ENCODE measurements around the gene NMT2. TPM values are rescaled to one million over a fixed set of nuclear protein-coding genes. Genes with fewer than 3 reads are reported as not detected.

Gene NMT2
- total RNA-seq, 1 donor from 2014 or later, result 12.4 TPM

DNA sequence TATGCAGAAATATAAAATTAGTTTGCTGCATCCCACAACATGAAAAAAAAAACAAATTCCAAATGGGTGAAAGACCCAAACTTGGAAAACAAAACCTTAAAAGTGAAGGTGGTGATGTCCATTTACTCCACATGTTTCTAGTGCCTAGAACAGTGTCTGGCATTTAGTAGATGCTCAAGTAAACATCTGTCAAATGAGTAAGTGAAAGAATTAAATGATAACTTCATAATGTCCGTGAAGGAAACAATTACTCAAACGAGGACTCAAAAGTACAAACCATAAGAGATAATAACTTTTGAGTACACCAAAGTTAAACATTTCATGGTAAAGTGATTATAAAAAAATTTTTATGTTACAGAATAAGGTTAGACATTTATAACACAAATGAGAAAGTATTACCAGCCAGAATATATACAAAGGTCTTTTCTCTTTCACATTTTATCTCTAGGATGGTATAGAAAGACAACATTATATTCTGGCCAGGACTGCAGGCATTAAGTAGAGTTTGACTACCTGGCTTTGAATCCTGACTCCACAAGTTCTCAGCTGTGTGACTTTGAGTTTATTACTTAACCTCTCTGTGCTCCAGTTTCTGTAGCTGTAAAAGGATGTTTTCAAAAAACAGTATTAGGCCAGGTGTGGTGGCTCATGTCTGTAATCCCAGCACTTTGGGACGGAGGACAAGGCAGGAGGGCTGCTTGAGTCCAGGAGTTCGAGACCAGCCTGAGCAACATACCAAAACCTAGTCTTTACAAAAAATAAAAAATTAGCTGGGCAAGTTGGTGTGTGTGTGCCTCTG lies 20.7 kb downstream of the NMT2 start:
- DNase-seq, result no peak
- H3K9me3 ChIP-seq (replicated peaks), result no peaks in the 10 kb centered on the region
- H3K4me1 ChIP-seq, result peaks cover 33% of the 10 kb centered on the region
- H3K27ac ChIP-seq (replicated peaks), result no peak overlapping the region
- TF ChIP-seq, protein P1, sequence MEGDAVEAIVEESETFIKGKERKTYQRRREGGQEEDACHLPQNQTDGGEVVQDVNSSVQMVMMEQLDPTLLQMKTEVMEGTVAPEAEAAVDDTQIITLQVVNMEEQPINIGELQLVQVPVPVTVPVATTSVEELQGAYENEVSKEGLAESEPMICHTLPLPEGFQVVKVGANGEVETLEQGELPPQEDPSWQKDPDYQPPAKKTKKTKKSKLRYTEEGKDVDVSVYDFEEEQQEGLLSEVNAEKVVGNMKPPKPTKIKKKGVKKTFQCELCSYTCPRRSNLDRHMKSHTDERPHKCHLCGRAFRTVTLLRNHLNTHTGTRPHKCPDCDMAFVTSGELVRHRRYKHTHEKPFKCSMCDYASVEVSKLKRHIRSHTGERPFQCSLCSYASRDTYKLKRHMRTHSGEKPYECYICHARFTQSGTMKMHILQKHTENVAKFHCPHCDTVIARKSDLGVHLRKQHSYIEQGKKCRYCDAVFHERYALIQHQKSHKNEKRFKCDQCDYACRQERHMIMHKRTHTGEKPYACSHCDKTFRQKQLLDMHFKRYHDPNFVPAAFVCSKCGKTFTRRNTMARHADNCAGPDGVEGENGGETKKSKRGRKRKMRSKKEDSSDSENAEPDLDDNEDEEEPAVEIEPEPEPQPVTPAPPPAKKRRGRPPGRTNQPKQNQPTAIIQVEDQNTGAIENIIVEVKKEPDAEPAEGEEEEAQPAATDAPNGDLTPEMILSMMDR (IDR thresholded peaks at IDR 0.05; ENCODE audit: borderline replicate concordance), result no peak
- H3K36me3 ChIP-seq, result no peaks in the 10 kb centered on the region
- no peak overlapping the region for H3K4me3 ChIP-seq
- intact Hi-C loops (cut with micrococcal nuclease), result no loop called here
- H3K27me3 ChIP-seq (ENCODE audit: low read depth), result no peaks in the 10 kb centered on the region

DNA sequence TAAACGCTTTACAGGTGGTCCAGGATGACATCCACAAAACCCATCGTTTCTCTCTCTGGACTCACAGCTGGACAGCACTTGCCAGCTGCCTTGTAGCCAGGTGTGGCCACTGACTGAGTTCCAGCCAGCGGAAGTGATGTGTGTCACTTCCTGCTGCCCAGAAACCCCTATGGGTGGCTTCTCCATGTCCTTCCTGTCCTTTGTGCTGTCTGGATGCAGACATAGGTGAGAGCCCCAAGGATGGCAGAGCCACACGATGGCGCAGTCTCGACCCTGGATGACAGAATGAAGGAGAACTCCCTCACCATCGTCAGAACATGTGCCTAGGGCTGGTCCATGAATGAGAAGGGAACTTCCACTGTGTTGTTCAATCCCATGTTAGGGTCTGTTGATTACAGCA lies 22.1 kb downstream of the NMT2 start:
- no peaks in the 10 kb centered on the region for H3K27me3 ChIP-seq (ENCODE audit: low read depth)
- TF ChIP-seq, protein P1 (IDR thresholded peaks at IDR 0.05; ENCODE audit: borderline replicate concordance), result no peak
- H3K27ac ChIP-seq (replicated peaks), result no peak overlapping the region
- no peak for DNase-seq
- H3K4me3 ChIP-seq, result no peak overlapping the region
- H3K4me1 ChIP-seq, result peaks cover 30% of the 10 kb centered on the region
- intact Hi-C loops (cut with micrococcal nuclease), result no loop called here
- no peaks in the 10 kb centered on the region for H3K36me3 ChIP-seq
- H3K9me3 ChIP-seq (replicated peaks), result no peaks in the 10 kb centered on the region

DNA sequence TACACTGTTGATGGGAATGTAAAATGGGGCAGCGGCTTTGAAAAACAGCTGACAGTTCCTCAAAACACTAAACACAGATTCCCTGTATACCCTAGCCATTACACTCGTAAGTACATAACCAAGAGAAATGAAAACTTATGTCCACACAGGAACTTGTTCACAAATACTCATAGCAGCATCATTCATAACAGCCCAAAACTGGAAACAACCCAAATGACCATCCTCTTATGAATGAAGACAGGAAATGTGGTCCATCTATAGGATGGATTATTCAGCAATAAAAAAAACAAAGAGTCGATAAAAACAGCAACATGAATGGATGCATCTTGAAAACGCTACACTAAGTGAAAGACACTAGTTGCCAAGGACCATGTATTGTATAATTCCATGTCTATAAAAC lies 23.7 kb downstream of the NMT2 start:
- Histone ChIP-seq H3K4me3 (no peak overlapping the region), H3K4me1 (peaks cover 30% of the 10 kb centered on the region), H3K36me3 (peaks cover 14% of the 10 kb centered on the region), H3K27me3 (ENCODE audit: low read depth) (no peaks in the 10 kb centered on the region), H3K9me3 (replicated peaks) (no peaks in the 10 kb centered on the region), H3K27ac (replicated peaks) (no peak overlapping the region)
- DNase-seq, result no peak
- intact Hi-C loops (cut with micrococcal nuclease), result no loop called here
- TF ChIP-seq, protein P1 (IDR thresholded peaks at IDR 0.05; ENCODE audit: borderline replicate concordance), result no peak

DNA sequence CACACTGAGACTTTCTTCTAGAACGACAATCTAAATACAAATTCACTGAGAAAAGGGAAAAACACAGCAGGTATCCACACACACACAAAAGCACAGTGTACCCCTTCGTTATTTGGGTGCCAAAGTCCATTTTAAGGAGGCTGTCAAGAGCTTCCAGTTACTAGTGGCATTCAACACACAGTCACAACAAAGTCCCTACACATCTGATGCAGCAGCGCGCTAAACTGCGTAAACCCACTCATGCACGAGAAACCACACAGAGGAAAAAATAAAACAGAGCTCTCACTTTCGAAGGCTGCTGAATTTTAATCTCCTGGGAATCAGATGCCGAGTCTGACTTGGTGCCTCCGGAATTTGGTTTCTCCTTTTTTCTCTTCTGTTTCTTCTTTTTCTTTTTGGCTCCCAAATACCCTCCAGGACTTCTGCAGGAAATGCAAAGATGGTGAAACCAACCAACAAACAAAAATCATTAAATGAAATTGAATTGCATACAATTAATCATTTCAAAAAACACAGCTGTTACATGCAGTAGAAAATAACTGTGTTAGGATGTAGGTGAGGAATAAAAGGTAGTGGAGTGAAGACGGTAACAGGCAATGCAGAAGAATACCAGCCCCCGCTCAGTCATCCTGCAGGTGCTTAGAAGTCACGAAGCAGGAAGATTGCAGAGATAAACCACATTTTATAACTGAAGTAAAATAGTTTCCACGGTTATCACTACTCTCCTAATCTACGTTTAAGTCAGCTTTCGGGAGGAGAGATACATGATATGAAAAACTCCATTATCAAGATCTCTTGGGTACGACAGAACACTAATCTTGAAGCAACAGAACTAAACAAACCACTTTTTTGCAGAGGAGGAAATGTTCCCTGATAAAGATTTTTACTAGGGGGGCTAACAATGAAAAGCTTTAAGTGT lies 27.1 kb downstream of the NMT2 start:
- no peak overlapping the region for H3K27ac ChIP-seq (replicated peaks)
- intact Hi-C loops (cut with micrococcal nuclease), result no loop called here
- peaks cover 27% of the 10 kb centered on the region for H3K4me1 ChIP-seq
- H3K9me3 ChIP-seq (replicated peaks), result no peaks in the 10 kb centered on the region
- no peak overlapping the region for H3K4me3 ChIP-seq
- TF ChIP-seq, protein P1 (IDR thresholded peaks at IDR 0.05; ENCODE audit: borderline replicate concordance), result no peak
- no peak for DNase-seq
- H3K27me3 ChIP-seq (ENCODE audit: low read depth), result no peaks in the 10 kb centered on the region
- H3K36me3 ChIP-seq, result peaks cover 37% of the 10 kb centered on the region

DNA sequence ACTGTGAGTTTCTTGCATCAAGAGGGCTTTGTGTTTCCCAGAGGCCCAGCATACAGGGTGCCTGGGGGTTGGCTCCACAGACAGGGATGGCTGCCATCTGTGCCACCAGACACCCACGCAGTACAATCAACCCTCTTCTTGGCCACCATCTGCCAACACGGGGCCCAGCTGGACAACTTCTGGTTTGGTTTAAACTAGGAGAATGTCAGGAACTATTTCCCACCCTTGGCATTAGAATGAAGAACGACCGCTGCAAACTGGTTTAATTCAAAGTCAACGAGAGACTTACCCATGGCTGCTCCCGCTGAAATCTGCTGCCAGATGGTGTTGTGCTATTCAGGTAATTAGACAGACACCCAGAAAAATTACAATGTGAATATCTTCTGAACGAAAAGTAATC lies 27.8 kb downstream of the NMT2 start:
- intact Hi-C loops (cut with micrococcal nuclease), result no loop called here
- TF ChIP-seq, protein P1 (IDR thresholded peaks at IDR 0.05; ENCODE audit: borderline replicate concordance), result no peak
- no peaks in the 10 kb centered on the region for H3K9me3 ChIP-seq (replicated peaks)
- no peak overlapping the region for H3K27ac ChIP-seq (replicated peaks)
- H3K27me3 ChIP-seq (ENCODE audit: low read depth), result no peaks in the 10 kb centered on the region
- peaks cover 40% of the 10 kb centered on the region for H3K36me3 ChIP-seq
- peaks cover 20% of the 10 kb centered on the region for H3K4me1 ChIP-seq
- no peak for DNase-seq
- no peak overlapping the region for H3K4me3 ChIP-seq

Measured in left ventricle myocardium inferior (tissue), 1 donor.